ENCODE measurements around the gene BICDL2.
"Not testable (repeated sequence)": the region's sequence is repeated elsewhere in the genome, so short reads cannot be mapped to it uniquely, and the experiment has no call there.

Gene BICDL2

GRCh38 chr16:3036726-3037315 is at the start of gene BICDL2:
Gene BICDL2 (minus strand): TSS chr16:3036944. CDS start chr16:3035496, 1,448 bp downstream.
- no peak for DNase-seq

GRCh38 chr16:3085868-3086595 is 49.3 kb upstream of the BICDL2 start:
- DNase-seq = no peak

GRCh38 chr16:3084969-3085670 is 48.4 kb upstream of the BICDL2 start:
- no peak for DNase-seq

- DNase-seq = no peak
Observed at GRCh38 chr16:3084491-3084890, 47.7 kb upstream of the BICDL2 start.

- not testable (repeated sequence) for DNase-seq
Observed at GRCh38 chr16:3083408-3083807, 46.7 kb upstream of the BICDL2 start.

GRCh38 chr16:3081957-3082356 is 45.2 kb upstream of the BICDL2 start:
- not testable (repeated sequence) for DNase-seq

GRCh38 chr16:3080024-3080423 is 43.3 kb upstream of the BICDL2 start:
- DNase-seq = no peak

GRCh38 chr16:3076577-3076976 is 39.8 kb upstream of the BICDL2 start:
- no peak for DNase-seq

- DNase-seq = not testable (repeated sequence)
Observed at GRCh38 chr16:3075946-3076345, 39.2 kb upstream of the BICDL2 start.

- DNase-seq = no peak
Observed at GRCh38 chr16:3075523-3075915, 38.8 kb upstream of the BICDL2 start.

- DNase-seq = peak; percentile 66
Observed at GRCh38 chr16:3074860-3075522, 38.2 kb upstream of the BICDL2 start.

- DNase-seq = no peak
Observed at GRCh38 chr16:3073448-3073847, 36.7 kb upstream of the BICDL2 start.

GRCh38 chr16:3072576-3073263 is 36.0 kb upstream of the BICDL2 start:
- not testable (repeated sequence) for DNase-seq

GRCh38 chr16:3072148-3072547 is 35.4 kb upstream of the BICDL2 start:
- not testable (repeated sequence) for DNase-seq

GRCh38 chr16:3071655-3072054 is 34.9 kb upstream of the BICDL2 start:
- no peak for DNase-seq

- no peak for DNase-seq
Observed at GRCh38 chr16:3070608-3071111, 33.9 kb upstream of the BICDL2 start.

GRCh38 chr16:3069146-3069545 is 32.4 kb upstream of the BICDL2 start:
- not testable (repeated sequence) for DNase-seq

- DNase-seq = no peak
Observed at GRCh38 chr16:3068487-3068886, 31.7 kb upstream of the BICDL2 start.

- DNase-seq = no peak
Observed at GRCh38 chr16:3066440-3066748, 29.6 kb upstream of the BICDL2 start.

GRCh38 chr16:3065742-3066439 is 29.1 kb upstream of the BICDL2 start:
- no peak for DNase-seq

GRCh38 chr16:3065069-3065741 is 28.5 kb upstream of the BICDL2 start, which contains the start of gene IL32:
Gene IL32 (plus strand): TSS chr16:3065640. CDS start chr16:3065812, 172 bp downstream.
- DNase-seq = peak; percentile 72
